ENCODE results near the gene DHRSX.

The DHRSX gene

GRCh38 chrX:2418000-2418399 is 82.8 kb downstream of the DHRSX start (continued):
- TF ChIP-seq ZNF692 (tag by site-specific recombination; IDR thresholded peaks at IDR 0.05) (peak; percentile 94), ZNF843 (tag by site-specific recombination; IDR thresholded peaks at IDR 0.05) (peak; percentile 62), SP3 (tag by site-specific recombination; IDR thresholded peaks at IDR 0.05) (peak; percentile 76), ZSCAN4 (tag by site-specific recombination; IDR thresholded peaks at IDR 0.05) (0 out of 2 replicates have a peak, but pooled peaks have one; percentile 19), ZNF366 (tag by site-specific recombination; conservative IDR thresholded peaks at IDR 0.05) (peak; percentile 77), KLF7 (tag by site-specific recombination; IDR thresholded peaks at IDR 0.05; ENCODE audit: borderline replicate concordance) (peak; percentile 18; the same call in 1 of the 2 replicates), ZBTB7A (tag by site-specific recombination; IDR thresholded peaks at IDR 0.05; ENCODE audit: low read depth) (no peak), REST (tag by site-specific recombination; IDR thresholded peaks at IDR 0.05) (no peak), PRDM4 (tag by site-specific recombination; IDR thresholded peaks at IDR 0.05) (no peak), ZNF362 (tag by site-specific recombination; IDR thresholded peaks at IDR 0.05) (peak; percentile 55; the same call in 1 of the 2 replicates), FEZF1 (tag by site-specific recombination; IDR thresholded peaks at IDR 0.05) (no peak), ZNF24 (tag by site-specific recombination; IDR thresholded peaks at IDR 0.05) (peak; percentile 79), ZNF335 (tag by site-specific recombination; conservative IDR thresholded peaks at IDR 0.05) (peak; percentile 40), AEBP2 (tag by site-specific recombination; IDR thresholded peaks at IDR 0.05; ENCODE audit: borderline replicate concordance) (no peak), ZNF658 (tag by site-specific recombination; IDR thresholded peaks at IDR 0.05) (peak; percentile 35; the same call in 1 of the 2 replicates), ZEB2 (tag by site-specific recombination; IDR thresholded peaks at IDR 0.05) (peak; percentile 63; the same call in 1 of the 2 replicates), ZNF184 (tag by site-specific recombination; IDR thresholded peaks at IDR 0.05) (peak; percentile 45; the same call in 1 of the 2 replicates), SCRT2 (tag by site-specific recombination; IDR thresholded peaks at IDR 0.05) (peak; percentile 48), ZNF629 (tag by site-specific recombination; IDR thresholded peaks at IDR 0.05) (peak; percentile 98), SALL2 (tag by site-specific recombination; IDR thresholded peaks at IDR 0.05; ENCODE audit: borderline replicate concordance) (0 out of 2 replicates have a peak, but pooled peaks have one; percentile 11), ZNF26 (tag by site-specific recombination; IDR thresholded peaks at IDR 0.05) (no peak), ZNF146 (tag by site-specific recombination; IDR thresholded peaks at IDR 0.05) (peak; percentile 59), ZFP69B (tag by site-specific recombination; IDR thresholded peaks at IDR 0.05) (peak; percentile 76)

Measured in HEK293 (cell line).